ENCODE measurements around the gene PLXNA4.

The PLXNA4 gene

DNA sequence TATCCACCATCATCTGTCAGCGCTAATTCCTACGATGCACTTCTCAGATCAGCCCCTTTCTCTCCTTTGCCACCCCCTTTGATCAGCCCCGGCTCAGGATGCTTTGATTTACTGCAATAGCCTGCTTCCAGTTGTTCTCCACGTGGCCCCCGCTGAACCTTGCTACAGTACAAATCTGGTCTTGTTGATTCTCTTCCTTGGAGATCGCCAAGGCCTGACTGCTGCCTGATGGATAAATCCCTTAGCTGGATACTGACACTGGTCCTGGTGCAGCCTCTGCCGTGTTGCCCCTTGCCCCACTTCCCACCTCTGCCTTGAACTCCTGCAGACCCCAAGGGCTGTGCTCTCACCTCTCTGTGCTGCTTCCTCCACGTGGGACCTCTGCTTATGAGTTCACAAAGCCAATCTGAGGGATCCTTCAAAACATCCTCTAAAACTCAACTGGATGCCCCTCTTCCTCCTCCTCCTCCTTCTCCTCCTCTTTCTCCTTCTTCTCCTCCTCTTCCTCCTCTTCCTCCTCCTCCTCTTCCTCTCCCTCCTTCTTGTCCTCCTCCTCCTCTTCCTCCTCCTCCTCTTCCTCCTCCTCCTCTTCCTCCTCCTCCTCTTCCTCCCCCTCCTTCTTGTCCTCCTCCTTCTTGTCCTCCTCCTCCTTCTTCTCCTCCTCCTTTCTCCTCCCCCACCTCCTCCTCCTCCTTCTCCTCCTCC is 15.3 kb downstream of the PLXNA4 start:
- DNase-seq = no peak

DNA sequence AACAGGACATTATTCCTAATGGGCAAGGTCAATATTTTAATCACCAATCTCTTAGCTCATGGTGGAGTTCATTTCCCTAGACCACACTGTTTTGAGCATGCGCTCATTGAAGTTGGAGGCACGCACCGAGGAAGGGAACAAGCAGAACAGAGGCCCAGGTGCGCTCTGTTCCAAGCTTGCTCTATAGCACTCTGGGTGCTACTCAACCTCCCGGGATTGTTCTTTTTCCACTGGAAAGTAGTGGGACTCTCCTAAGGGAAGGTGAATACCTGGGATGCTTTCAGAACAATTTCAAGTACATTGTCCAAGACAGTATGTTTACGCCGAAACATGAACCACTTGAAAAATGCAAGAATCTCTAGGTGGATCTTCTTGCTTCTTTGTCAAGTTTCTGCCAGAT is 16.2 kb downstream of the PLXNA4 start:
- no peak for DNase-seq

GRCh38 chr7:132558815-132559214 is 17.5 kb downstream of the PLXNA4 start:
- DNase-seq = no peak

GRCh38 chr7:132557489-132558044 is 18.7 kb downstream of the PLXNA4 start:
- DNase-seq = no peak

DNA sequence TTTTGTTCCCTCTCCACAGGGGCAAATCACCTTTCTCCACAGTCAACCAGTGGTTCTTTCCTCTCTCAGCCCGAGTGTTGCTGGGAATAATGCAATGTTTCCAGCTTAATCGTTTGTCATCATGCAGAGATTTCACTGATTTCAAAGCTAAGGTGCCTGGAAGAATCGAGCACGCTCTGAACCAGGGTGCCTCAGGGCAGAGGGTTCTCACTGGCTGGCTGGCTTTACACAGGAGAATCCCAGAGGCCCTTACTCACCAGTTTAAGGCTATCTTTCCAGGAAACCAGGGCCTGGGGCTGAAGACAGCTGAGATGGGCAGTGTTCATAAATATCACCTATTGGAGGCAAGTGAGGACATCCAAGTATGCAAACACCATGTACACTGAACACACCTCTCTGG is 21.8 kb downstream of the PLXNA4 start:
- DNase-seq = no peak

- DNase-seq = no peak
Measured at GRCh38 chr7:132553031-132553430, 23.2 kb downstream of the PLXNA4 start.

DNA sequence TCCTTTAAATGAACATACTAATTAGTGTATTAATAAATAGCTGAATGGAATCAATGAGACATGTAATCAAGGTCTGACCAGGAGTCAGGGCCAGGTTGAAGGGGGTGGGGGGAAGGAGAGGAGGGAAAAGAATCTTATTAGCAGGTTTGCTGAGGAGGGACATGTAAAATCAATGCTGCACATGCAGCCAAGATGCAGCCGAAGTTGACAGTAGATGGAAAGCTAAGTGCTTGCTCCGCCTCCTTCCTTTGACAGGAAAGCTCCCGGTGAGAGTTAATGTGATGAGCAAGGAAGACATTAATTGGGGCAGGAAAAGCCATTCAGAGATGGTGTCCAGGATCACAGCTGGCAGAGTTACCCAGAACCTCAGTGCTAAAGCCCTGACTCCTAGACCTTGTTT is 24.4 kb downstream of the PLXNA4 start:
- no peak for DNase-seq

GRCh38 chr7:132551439-132551838 is 24.8 kb downstream of the PLXNA4 start:
- no peak for DNase-seq

DNA sequence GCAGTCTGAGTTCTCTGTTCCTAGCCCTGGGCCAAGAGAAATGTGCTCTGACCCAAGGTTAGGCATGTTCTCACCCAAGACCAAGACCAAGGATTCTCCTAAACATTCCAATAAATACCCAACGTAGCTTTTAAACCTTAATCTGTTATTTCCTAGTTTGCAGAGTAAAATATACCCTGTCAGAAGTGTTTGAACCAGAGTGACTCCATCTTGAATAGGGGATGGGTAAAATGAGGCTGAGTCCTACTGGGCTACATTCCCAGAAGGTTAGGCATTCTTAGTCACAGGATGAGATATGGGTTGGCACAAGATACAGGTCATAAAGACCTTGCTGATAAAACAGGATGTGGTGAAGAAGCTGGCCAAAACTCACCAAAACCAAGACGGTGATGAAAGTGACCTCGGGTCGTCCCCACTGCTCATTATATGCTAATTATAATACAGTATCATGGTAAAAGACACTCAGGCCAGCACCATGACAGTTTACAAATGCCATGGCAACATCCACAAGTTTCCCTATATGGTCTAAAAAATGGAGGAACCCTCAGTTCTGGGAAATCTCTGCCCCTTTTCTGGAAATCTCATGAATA is 27.7 kb downstream of the PLXNA4 start:
- DNase-seq = no peak

DNA sequence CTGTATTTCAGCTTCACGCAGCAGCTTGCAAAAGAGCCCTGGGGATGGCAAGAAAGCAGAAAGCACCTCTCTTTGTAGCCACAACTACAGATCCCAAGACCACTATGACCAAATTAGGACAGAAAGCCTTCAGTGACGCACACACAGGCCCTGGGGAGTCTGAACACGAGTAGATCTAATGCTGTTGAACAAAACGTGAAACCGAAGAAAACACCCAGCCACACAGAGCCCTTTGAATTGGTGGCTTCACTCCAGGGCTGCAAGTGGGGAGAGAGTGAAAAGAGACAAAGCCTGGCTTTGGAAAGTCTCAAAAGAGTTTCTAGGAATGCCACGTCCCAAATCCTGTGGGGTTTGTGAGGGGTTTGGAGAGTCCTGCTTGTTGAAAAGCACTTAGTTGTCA is 28.4 kb downstream of the PLXNA4 start:
- DNase-seq = no peak

DNA sequence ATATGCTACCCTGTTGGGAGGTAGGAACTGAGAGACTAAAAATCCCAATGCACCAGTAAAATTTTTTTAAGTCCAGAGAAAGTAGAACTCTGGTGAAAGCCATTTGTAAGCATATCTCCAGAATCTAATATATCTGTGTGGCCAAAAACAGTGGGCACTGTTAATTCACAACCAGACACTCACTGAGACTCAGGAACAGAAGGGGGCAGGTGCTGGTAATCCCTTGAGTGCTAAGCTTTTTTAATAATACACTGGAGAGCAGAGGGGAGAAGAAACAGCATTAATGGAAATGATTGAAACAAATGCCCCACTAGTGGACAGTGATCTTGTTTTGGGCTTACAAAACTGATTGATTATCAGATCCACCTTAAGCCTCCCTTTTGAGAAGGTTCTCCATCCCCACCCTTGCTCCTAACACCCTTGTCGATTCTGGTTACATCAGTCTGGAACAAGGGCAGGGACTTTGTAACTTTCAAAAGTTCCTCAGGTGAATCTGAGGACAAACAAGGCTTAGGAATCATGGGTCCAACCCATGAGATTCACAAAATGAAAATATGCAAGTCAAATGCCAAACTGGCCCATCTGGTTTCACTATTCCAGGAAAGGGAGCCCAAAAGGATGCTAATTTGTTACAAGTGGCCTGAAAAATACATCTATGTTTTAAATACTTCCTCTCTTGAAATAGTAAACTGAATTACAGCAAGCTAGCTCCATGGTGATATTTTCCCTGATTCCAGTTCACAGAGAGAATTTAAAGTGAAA is 29.7 kb downstream of the PLXNA4 start:
- DNase-seq = no peak

DNA sequence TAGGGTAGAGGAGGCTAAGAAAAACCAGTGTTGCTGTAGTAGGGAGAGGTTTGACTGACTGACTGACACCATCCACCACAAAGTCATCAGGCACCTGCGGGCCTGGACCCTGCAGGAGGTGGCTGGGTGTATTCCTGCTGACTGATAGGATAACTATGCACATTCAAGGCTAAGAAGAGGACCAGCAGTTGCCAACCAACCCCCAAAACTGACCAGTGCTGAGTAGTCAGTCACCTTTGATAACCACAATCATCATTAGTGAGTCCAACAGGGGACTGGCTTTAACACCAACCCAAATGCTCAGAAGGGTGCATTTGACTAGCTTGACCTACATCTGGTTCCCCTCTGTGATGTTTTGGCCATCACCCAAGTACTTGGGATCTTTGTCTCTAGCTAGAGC is 30.5 kb downstream of the PLXNA4 start:
- DNase-seq = no peak

GRCh38 chr7:132544999-132545398 is 31.3 kb downstream of the PLXNA4 start:
- no peak for DNase-seq

GRCh38 chr7:132544025-132544424 is 32.2 kb downstream of the PLXNA4 start:
- DNase-seq = no peak

DNA sequence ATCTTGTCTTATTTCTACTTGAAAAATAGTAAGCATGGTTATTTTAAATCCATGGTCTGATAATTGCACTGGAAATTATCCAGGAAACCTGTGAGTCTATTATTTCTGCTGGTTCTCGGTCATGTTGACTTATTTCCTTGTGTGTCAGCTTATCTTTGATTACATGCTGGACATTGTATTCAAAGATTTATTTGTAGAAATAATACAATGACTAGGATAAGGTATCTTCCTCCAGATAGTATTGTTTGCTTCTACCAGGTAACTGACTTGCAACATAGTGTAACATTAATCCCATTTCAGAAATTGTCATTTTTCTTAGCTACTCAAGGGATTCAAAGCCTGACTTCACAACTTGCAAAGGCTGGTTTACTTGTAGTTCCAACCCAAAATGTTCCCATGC is 33.4 kb downstream of the PLXNA4 start:
- no peak for DNase-seq

GRCh38 chr7:132541656-132542055 is 34.6 kb downstream of the PLXNA4 start:
- DNase-seq = no peak

- no peak for DNase-seq
Measured at GRCh38 chr7:132537456-132538145, 38.7 kb downstream of the PLXNA4 start.

DNA sequence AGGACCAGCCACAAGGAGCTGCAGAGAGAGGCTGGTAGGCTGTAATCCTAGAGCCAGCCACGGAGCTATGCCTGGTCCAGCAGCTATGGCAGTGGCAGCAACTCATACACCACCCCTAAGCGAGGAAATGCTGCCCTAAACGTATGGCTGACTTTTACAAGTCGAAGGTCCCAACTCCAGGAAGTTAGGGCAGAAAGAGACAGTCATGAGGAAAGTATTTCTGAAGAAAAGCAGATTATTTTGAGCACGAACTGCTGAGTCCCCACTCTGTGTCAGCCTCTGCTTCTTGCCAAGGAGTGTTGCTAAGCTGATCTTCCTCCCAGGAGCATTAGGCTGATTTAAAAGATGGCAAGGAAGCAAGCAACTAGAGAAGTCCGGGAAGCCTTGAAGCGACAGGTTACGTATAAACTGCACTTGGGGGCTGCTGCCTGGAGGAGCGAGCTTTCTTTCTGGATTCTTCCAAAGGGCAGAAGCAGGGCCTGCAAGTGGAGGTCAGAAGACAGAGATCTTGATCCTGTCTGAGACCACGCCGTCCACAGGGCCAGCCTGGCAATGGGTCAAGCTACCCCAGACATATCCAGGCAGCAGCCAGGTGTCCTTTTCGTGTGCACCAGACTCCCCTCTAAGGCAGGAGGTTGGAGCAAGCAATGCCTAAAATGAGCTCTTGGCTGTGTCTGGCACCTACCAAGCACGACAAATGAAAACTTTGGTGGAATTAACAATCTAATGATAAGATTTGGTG is 39.4 kb downstream of the PLXNA4 start:
- DNase-seq = no peak

DNA sequence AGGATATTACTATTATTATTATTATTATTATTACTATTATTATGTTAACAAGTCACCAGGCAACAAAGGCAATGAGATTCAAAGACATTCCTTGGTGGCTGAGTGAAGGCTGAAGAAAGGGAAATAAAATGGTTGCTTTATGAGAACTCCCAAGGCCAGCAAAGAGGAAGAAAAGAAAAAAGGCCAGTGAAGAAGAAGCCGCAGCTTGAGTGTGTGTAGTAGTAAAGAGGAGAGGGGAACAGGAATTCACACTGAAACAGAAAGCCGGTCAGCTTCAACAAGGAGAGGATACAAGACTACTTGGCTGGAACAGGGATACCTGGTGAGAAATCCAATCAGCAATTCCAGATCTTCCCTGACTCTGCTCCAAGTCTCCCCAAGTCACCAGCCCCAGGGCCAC is 42.4 kb downstream of the PLXNA4 start:
- no peak for DNase-seq

DNA sequence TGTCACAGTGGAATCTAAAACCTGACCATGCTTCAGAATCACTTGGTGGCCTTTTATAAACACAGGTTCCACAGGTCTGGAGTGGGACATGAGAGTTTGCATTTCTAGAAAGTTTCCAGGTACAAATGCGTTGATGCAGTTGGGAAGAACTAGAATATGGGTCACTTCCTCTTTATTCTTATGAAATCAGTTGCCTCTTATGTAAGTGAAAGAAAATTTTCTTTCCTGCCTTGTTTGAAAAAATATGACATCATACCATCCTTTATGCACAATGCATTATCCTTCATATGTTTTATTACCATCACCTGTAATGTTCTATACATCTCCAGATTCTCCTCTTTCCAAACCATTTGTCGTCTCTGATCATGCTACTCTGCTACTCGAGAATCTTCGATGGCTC is 44.0 kb downstream of the PLXNA4 start:
- DNase-seq = no peak

- DNase-seq = no peak
Measured at GRCh38 chr7:132531562-132531961, 44.7 kb downstream of the PLXNA4 start.

- DNase-seq = no peak
Measured at GRCh38 chr7:132528695-132529094, 47.6 kb downstream of the PLXNA4 start.

Measured in NCI-H1436 (cell line).